Fibroblast of upper back skin (primary cell): ENCODE measurements around the gene PCED1B.
"Not testable (repeated sequence)": the region's sequence is repeated elsewhere in the genome, so short reads cannot be mapped to it uniquely, and the experiment has no call there.

Experiments used
- DNase-seq: peaks from one replicate; pipeline ENCODE4 v3.0.0-alpha.2; 2013

PCED1B gene

DNA sequence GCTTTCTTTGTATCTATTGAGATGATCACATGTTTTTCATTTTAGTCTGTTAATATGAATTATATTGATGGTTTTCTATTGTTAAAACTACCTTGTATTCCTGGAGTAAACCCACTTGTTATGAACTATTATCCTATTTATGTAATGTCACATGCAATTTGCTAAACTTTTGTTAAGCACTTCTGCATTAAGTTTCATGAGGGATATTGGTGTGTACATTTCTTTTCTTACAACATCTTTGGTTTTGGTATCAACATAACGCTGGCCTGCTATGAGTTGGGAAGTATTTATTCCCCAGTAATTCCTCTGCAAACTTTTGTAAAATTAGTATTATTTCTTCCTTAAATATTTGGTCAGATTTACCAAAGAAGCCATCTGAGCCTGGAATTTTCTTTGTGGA, 46.8 kb downstream of the PCED1B start:
- DNase-seq: no peak

DNA sequence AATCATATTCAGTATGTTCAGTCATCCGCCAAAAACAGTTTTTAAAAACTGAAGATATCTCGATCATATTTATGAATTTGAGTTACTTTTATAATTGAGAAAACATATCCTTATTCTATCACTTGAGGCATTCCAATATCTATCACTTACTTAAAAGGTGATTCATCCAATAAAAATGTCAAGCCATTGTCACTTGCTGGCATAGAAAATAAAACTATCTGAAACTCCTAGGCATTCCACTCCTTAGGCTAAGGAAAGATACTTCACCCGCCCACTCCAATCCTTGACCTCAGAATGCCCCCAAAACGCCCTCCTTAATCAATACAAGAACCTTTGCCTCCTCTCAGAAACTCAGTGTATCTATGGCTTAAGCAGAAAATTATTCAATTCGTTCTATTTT, 51.6 kb downstream of the PCED1B start:
- no peak for DNase-seq

DNA sequence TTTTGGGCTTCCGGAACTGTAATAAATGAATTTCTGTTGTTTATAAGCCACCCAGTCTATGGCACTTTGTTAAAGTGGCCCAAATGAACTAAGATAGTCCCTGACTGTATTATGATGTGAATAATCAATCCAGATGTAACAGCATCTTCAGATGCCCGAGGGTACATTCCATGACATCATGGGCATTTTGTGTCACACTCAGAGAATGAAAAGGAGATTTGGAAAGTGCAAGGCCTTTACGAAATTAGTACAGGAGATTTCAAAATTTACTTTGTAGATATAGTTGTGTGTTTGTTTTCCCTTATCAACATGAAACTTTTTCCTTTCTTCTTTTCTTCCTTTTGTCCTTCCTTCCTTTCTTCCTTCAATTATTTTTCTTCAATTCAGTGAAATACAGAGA, 54.6 kb downstream of the PCED1B start:
- DNase-seq: no peak

DNA sequence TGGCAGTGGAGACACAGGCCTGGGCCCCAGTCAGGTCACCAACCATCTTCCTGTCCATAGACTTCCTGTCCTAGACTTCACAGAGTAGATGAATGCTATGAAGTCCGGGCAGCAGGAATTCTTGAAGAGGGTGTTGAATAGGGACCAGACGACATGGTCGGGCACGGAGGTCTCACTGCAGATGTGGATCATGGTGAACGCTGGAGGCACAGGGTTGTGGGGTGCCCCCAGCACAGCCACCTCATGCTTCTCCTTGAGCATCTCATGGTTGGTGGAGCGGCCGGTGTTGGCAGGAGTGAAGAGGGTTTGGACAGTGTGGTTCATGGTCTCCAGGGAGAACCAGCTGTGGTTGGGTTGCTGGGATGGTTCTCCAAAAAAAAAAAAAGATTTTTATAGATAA, 56.2 kb downstream of the PCED1B start:
- no peak for DNase-seq

DNA sequence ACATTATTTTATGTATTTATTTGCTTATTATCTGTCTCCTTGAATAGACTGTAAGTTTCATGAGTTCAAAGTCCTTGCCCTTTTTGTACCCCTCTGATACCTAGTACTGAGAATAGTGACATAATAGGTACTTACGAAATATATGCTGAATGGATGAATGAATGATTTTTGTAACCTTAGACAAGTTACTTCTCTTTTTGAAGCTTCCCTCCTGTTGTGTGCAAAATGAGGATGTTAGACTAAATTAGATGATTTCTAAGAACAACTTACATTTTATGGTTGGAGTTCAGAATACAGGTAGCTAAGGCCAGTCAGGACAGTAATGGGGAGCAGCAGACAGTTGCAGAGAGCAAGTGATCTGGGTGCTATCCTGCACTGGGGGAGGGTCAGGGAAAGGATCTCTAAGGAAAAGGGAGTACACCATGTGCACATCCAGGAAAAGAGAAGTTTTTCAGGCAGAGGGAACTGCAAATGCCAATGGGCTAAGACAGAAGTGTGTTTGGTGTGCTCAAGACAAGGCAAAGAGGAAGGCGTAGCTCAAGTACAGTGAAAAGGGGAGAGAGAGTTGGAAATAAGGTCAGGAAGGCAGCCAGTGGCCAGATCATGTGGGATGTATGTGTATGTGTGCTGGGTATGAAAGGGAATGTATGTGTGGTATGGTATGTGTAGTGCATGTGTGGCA, 59.7 kb downstream of the PCED1B start:
- DNase-seq: no peak

DNA sequence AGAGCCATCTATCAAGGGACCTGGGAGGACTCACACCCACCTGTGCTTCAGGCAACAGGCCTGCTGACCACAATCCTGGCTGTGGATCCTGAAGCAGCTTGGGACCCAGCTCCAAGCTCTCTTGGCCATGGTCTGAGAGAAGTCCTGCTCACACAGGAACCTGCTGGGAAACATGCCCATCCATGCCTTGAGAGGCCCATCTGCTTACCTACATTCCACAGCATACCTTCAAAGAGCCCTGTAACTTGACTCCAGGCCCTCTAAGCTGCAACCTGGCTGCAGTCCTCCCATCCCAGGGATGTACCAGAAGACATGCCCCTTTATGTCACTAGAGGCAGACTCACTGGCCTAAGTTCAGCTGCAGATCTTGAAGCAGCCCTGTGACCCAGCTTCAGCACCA, 62.0 kb downstream of the PCED1B start:
- no peak for DNase-seq

DNA sequence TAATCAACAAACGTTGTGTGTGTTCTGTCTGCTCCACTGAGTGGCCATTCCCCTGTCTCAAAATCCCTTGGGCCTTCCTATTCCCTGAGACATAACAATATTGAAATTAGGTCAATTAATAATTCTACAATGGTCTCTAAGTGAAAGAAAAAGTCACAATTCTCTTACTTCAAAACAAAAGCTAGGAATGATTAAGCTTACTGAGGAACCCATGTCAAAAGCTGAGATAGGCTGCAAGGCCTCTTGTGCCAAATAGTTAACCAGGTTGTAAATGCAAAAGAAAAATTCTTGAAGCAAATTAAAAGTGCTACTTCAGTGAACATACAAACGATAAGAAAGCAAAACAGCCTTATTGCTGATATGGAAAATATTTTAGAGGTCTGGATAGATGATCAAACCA, 65.3 kb downstream of the PCED1B start:
- DNase-seq: no peak

DNA sequence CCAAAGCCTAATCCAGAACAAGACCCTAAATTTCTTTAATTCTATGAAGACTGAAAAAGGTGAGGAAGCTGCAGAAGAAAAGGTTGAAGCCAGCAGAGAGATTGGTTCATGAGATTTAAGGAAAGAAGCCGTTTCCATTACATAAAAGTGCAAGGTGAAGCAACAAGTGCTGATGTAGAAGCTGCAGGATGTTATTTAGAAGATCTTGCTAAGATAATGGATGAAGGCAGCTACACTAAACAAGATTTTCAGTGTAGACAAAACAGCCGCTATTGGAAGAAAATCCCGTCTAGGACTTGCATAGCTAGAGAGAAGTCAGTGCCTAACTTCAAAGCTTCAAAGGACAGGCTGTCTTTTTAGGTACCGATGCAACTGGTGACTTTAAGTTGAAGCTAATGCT, 65.8 kb downstream of the PCED1B start:
- DNase-seq: no peak

DNA sequence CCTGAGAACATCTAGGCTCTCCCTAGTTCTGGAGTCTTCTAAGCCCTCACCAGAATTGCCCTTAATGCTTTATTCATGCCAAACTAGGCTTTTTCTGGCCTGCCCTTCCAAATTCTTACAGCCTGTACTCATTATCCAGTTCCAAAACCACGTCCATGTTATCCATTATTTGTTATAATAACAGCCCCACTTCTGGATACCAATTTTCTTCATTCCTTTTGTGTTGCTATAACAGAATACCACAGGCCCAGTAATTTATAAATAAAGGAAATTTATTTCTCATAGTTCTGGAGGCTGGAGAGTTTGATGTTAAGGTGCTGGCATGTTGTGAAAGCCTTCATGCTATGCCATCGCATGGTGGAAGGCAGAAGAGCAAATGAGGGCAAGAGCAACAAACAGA, 68.3 kb downstream of the PCED1B start:
- DNase-seq: peak; percentile 53

DNA sequence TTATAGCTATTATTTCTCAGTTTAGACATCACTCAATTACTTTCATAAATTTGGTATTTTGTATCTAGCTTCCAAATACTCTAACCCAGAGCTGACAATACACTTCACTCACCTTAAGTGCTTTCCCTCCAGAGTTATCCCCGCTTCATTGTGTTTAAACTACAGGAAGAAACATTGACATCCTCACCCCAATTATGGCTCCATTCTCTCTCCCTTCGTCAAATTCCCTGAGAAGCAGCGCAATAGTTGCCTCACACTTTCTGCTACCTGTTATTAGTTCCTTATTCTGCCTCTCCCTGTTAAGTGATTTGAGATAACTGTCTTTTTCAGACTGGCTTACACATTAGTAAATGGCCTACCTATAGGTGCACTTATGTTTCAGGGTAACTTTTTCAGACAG, 69.7 kb downstream of the PCED1B start:
- DNase-seq: no peak

DNA sequence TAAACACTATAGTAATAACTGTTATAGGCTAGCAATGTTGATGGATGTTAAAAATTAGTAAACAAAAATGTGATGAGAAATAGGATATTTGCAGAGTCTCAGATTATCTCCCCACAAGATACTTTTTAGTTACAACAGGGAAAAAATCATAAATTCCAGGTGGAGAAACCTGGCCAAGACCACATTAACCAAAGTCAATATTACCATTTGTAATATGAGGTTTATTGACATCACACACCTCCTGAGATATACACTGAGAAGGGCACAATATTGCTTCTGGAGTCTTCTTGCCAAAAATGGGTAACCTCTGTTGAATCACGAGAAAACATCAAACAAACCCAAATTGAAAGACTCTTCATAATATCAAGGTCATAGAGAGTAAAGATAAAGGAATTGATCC, 72.7 kb downstream of the PCED1B start:
- DNase-seq: no peak

DNA sequence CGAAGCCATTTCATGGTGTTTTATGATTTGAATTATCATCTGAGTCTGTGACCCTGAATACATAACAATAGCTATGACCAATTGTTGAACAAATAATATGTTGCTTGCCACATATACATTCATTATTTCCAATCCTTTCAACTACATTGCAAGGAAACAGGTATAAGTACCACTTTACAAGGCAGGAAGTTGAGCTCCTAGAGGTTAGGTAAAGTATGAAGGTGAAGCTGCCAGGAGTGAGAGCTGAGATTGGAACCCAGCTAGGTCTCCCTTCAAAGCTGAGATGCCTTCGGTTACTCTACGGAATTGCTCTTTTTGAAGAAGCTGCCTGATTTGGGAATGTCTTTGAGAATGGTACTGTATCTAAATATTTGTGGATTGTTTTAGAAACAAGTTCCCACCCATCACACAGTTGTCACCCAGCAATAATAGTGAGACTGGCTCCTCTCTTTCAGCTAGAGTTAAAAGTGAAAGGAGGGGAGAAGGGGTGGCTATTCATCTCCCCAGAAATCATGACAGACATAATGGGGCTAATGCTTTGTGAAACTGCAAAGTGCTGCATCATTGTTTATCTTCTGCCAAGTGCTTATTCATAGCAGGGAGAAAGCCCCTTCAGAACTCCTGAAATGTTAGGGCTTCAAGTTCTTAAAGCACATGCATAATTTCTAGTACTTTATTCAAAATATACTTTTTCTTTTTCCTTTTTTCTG, 76.2 kb downstream of the PCED1B start:
- peak; percentile 31 for DNase-seq

DNA sequence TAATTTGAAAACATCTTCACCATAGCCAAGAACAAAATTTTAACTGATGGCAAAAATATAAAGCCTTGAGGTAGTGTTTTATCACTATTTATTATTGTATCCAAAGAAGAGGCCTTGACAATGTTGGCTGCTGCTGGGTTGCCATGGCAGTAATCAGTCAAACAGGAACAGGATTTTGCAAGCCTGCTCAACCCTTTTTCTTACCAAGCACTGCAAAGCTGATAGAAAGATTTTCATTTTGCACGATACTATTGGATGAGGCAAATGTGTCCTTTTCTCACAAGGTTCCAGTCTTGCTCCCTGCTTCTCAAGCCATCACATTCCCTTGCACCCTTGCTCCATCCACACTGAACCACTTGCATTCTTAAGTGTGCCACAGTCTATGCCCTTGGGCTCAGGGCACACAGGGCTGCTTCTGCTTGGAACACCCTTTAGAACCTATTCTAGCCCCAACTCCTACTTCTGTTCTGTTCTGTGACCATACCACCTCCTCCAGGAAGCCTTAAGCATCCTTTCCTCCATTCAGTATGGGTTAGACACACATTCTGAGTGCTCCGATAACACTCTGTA, 76.8 kb downstream of the PCED1B start:
- peak; percentile 13 for DNase-seq

DNA sequence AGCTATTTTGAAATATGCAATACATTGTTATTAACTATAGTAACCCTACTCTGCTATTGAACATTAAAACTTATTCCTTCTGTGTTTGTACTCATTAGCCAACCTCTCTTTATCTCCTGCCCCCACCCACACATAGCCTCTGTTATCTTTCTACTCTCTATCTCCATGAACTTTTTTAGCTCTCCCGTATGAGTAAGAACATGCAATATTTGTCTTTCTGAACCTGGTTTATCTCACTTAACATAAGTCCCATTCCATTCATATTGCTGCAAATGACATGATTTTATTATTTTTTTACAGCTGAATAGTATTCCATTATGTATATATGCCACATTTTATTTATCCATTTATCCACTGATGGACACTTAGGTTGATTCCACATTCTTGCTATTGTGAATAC, 79.4 kb downstream of the PCED1B start:
- DNase-seq: no peak

DNA sequence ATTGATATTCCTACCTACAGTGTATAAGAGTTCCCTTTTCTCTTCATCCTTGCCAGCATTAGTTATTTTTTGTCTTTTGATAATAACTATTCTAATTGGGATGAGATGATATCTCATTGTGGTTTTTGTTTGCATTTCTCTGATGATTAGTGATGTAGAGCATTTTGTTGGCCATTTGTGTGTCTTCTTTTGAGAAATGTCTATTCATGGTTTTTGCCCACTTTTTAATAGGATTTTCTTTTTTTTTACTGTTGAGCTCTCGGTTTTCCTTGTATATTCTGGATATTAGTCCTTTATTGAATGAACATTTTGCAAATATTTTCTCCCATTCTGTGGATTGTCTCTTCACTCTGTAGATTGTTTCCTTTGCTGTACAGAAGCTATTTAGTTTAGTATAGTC, 79.9 kb downstream of the PCED1B start:
- DNase-seq: no peak

DNA sequence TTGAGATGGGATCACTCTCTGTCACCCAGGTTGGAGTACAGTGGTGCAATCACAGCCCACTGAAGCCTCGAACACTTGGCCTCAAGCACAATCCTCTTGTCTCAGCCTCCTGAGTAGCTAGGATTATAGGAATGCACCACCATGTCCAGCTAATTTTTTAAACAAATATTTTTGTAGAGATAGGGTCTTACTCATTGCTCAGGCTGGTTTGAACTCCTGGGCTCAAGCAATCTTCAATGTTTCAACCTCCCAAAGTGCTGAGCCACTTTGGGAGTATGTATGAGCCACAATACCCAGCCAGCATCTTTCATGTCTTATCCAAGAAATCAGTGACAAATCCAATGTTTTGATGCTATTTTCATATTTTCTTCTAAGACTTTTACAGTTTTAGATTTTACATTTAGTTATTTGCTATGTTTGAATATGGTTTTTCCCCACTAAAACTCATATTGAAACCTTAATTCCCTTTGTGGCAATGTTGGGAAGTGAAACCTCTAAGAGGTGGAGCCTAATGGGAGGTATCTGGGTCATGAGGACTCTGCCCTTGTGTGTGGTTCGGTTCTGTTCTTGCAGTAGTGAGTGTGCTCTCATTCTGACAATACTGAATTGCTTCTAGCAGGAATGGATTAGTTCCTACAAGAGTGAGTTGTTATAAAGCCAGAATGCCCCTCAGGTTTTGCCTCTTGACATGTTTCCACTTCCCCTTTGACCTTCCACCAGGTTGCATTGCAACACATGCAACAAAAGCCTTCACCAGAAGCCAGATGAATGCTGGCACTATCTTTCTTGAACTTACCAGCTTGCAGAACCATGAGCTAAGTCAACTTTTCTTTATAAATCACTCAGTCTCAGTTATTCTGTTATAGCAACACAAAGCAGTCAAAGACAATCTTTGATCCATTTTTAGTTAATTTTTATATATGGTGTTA, 81.2 kb downstream of the PCED1B start:
- no peak for DNase-seq

DNA sequence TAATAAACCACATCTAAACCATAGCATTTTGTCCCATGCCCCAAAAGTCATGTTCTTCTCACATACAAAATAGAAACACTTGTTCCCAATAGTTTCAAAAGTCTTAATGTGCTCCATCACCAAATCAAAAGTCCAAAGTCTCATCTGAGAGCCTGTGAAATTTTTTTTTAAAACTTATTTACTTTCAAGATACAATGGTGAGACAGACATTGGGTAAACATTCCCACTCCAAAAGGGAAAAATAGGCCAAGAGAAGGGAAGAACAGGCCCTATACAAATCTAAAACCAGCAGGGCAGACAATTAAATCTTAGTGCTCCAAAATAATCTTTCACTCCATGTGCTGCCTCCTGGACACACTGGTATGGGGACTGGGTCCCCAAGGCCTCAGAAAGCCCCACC, 84.7 kb downstream of the PCED1B start:
- DNase-seq: no peak

DNA sequence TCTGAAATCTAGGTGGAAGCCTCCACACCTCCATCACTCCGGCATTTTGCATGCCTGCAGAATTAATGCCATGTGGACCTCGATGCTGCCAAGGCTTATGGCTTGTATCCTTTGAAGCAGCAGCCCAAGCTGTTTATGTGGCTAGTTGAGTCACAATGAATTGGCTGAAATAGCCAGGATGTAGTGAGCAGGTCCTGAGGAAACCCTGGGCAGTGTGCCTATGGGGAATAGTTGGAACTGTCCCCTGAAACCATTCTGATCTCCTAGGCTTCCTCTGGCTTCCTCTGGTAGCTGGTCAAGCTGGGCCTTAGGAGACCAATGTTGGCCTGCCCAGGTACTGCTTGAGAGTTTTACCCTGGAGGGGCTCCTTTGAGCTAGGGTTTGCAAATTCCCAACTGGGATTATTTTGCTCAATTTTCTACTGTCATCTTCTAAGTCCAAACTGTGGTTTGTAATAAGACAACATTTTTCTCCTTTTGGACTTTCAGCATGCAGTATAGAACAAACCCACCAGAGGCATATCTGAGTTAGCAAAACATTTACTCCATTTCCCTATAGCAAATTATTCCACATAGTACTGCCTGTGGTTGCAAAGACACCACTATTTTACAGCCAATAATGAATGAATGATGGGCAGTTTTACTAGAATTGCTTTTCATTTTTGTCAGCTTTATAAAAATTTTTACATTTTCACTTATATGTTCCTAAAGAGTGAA, 85.5 kb downstream of the PCED1B start:
- peak; percentile 56 for DNase-seq

DNA sequence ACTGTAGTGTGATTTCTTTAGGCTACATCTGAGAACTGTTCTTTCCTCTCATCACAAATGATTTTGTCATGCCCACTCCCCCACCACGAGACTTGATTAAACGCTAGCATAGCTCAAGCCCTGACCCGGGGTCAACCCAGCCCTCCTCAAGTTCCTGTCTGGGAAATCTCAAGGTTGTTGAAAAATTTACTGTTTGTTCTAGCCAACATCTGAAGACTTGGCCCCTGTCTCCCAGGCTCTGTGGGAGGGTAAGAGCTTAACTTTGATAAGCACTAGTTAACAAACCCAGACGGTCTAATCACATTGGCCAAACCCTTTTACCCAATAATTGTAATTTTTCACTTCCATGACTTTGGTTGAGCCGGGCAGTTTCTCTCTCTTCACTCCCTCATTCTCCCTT, 86.5 kb downstream of the PCED1B start:
- DNase-seq: no peak

DNA sequence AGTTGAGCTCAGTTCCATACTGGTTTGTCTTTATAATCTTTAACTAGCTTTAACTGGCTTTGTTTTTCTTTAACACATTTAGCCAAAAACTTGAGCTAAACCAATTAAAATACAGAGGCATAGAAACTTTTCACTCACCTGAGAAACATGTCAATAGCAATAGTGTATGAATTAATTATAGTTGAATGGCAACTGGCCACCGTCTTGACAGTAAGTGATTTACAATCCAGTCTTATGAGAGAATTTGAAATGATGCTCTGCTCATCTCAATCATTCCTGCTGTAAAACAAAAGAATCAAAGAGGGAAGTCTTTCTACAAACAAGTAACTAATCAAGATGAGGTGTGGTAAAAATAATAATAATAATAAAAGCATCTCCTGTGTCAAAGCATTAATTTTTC, 86.9 kb downstream of the PCED1B start:
- no peak for DNase-seq

DNA sequence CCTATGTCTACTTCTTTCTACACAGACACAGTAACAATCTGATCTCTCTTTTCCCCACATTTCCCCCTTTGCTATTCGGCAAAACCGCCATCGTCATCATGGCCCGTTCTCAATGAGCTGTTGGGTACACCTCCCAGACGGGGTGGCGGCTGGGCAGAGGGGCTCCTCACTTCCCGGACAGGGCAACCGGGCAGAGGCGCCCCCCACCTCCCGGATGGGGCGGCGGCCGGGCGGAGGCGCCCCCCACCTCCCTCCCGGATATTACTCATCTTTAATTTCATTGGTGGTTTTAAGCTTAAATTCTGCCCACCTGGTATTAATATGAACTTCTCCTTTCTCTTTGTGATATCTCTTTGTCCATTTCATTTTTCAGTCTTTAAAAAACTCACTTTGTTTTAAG, 90.9 kb downstream of the PCED1B start:
- not testable (repeated sequence) for DNase-seq

DNA sequence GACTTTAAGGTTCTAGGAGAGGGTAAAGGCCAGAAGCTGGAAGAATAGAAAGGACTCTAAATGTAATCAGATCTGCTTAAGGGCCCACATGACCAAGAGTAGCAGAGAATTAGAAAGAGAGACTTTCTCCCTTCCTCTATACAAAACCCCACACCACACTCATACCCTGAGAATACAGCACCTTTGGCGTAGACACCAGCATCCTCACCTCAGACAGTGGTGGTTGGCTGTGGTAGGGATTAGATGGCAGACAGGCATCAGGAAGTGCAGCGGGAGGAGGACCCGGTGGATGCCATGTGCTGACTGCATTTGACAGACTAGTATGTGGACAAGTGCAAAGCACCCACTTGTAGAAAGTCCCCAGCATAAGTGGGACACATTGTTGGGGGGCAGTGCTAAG, 98.6 kb downstream of the PCED1B start:
- no peak for DNase-seq
